Kidney (tissue), 14 donors: Measurements from ENCODE around the gene PROSER3. TPM values are rescaled to one million over a fixed set of nuclear protein-coding genes. Genes with fewer than 3 reads are reported as not detected.

Experiments used
- DNase-seq, 5 donors: peaks; one replicate each; pipeline ENCODE4 v3.0.0-alpha.2; 2013 to 2020
- FAIRE-seq: peaks from 2 replicates; lab custom pipeline; 2012; peaks lifted over from hg19 to GRCh38; lab: Jason Lieb, UNC
- H3K27ac ChIP-seq, 2 donors: one replicate each; pipeline ENCODE4 v1.7.0; 2013; ENCODE audit warnings: low read depth in 2 of 2, low read length in 2 of 2, inconsistent platforms in 1 of 2
- H3K27me3 ChIP-seq: one replicate; pipeline ENCODE4 v1.7.1; 2013; ENCODE audit warnings: low read length, inconsistent platforms; ENCODE audit not compliant: control insufficient read depth, insufficient read depth
- H3K36me3 ChIP-seq, 3 donors: one replicate each; pipeline versions ENCODE4 v1.7.0 to v1.7.1; 2013; ENCODE audit warnings: low read length in 3 of 3, control low read depth in 1 of 3, inconsistent platforms in 1 of 3; ENCODE audit not compliant: insufficient read depth in 3 of 3, control insufficient read depth in 2 of 3
- H3K4me1 ChIP-seq, 3 donors: one replicate each; pipeline versions ENCODE4 v1.7.0 to v1.7.1; 2013; ENCODE audit warnings: low read length in 3 of 3, inconsistent platforms in 1 of 3, low read depth in 1 of 3; ENCODE audit not compliant: control insufficient read depth in 2 of 3, insufficient read depth in 2 of 3
- H3K4me3 ChIP-seq, 3 donors: one replicate each; pipeline versions ENCODE4 v1.7.0 to v1.8.1; 2013; ENCODE audit warnings: low read length in 3 of 3, control low read depth in 1 of 3, inconsistent platforms in 1 of 3
- H3K9ac ChIP-seq, 3 donors: one replicate each; pipeline versions ENCODE4 v1.7.0 to v1.7.1; 2013; ENCODE audit warnings: low read length in 3 of 3, control low read depth in 1 of 3, inconsistent platforms in 1 of 3
- H3K9me3 ChIP-seq, 3 donors: one replicate each; pipeline versions ENCODE4 v1.7.0 to v1.7.1; 2013; ENCODE audit warnings: low read length in 3 of 3, control low read depth in 1 of 3, inconsistent platforms in 1 of 3; ENCODE audit not compliant: control insufficient read depth in 2 of 3, insufficient read depth in 1 of 3
- intact Hi-C: fragments of 100-400 bp; cut with DNase I; formaldehyde crosslinking; loops from one replicate; pipeline ENCODE4 v1.11.1; 2022
- polyA plus RNA-seq: library from polyadenylated mRNA; stranded (reverse); fragments of 350-450 nt; fragmentation: Illumina TruSeq; extraction: RNeasy Lipid Tissue Mini Kit (QIAGEN cat#74804); gene quantifications from one replicate; pipeline ENCODE4 v1.2.3, GENCODE V29; 2014; ENCODE audit warnings: low read depth, low replicate concordance; ENCODE audit not compliant: insufficient read depth
- total RNA-seq: library from RNA; stranded (reverse); fragmentation: NEBNext Ultra II Directional; extraction: Animal tissue kit (Norgen Biotek cat#: 25700); gene quantifications from one replicate; pipeline ENCODE4 v1.2.1, GENCODE V29; 2021
- TF ChIP-seq, protein P1 (sequence below): IDR thresholded peaks from 3 replicates; pipeline ENCODE4 v1.5.1; 2012; ENCODE audit warnings: mild to moderate bottlenecking, moderate library complexity, borderline replicate concordance; ENCODE audit not compliant: insufficient read depth; ENCODE audit errors: extremely low read depth
- donor health status: control.
- donor health status: control.
- donor health status: control.
- donor health status: control.
- donor health status: control.
- donor health status: DM: yes; HTN: yes; CAD: no.
- donor health status: Normal renal cell carcinoma (clear cell type).

Gene PROSER3
- total and polyA plus RNA-seq, 2 donors from 2014 or later, result 2.8 to 34.9 TPM

DNA sequence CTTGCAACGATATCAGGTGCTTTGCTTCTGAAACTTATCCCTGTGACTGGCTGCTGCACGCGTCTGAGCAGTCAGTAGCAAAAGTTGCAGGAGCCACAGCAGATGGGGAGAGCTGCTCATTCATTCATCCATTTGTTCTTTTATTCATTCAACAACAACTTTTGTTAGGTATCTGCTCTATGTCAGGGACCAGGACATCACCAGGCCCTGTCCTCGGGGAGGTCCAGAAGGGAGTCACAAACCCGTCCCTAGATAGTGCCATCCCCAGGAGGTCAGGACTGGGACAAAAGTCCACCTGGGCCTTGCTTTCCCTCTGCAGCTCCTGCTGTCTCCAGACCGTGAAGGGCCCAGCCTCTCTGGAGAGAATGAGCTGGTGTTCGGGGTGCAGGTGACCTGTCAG is 20.0 kb downstream of the PROSER3 start:
- FAIRE-seq (no peak), DNase-seq (no peak)
- Histone ChIP-seq H3K4me1 (peaks cover 0 to 4% (median 3%) of the 10 kb centered on the region in 3 donors), H3K36me3 (no peaks in the 10 kb centered on the region), H3K9ac (no peak overlapping the region), H3K4me3 (no peak overlapping the region), H3K27me3 (no peaks in the 10 kb centered on the region), H3K9me3 (no peaks in the 10 kb centered on the region), H3K27ac (no peak overlapping the region)
- TF ChIP-seq, protein P1, sequence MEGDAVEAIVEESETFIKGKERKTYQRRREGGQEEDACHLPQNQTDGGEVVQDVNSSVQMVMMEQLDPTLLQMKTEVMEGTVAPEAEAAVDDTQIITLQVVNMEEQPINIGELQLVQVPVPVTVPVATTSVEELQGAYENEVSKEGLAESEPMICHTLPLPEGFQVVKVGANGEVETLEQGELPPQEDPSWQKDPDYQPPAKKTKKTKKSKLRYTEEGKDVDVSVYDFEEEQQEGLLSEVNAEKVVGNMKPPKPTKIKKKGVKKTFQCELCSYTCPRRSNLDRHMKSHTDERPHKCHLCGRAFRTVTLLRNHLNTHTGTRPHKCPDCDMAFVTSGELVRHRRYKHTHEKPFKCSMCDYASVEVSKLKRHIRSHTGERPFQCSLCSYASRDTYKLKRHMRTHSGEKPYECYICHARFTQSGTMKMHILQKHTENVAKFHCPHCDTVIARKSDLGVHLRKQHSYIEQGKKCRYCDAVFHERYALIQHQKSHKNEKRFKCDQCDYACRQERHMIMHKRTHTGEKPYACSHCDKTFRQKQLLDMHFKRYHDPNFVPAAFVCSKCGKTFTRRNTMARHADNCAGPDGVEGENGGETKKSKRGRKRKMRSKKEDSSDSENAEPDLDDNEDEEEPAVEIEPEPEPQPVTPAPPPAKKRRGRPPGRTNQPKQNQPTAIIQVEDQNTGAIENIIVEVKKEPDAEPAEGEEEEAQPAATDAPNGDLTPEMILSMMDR, result no peak
- intact Hi-C loops, result no loop called here

DNA sequence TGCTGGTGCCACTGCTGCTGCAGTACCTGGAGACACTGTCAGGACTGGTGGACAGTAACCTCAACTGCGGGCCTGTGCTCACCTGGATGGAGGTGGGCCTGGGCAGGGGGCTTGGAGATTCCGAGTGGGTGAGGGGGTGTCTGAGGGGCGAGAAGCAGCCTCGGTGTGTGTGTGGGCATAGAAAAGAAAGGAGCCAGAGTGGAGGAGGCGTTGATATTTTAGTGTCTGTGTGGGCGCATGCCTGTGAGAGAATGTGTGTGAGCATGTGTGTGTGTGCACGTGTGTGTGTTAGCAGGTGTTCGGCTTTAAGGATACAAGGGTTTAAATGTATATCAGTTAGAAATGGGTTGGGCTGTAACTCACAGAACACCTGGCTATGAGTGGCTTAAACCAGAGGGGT is 21.1 kb downstream of the PROSER3 start:
- TF ChIP-seq, protein P1, result no peak
- Histone ChIP-seq H3K4me1 (peaks cover 0 to 4% (median 3%) of the 10 kb centered on the region in 3 donors), H3K9me3 (no peaks in the 10 kb centered on the region), H3K36me3 (no peaks in the 10 kb centered on the region), H3K27ac (no peak overlapping the region), H3K27me3 (no peaks in the 10 kb centered on the region), H3K4me3 (no peak overlapping the region), H3K9ac (no peak overlapping the region)
- intact Hi-C loops, result no loop called here
- FAIRE-seq (no peak), DNase-seq (no peak)

DNA sequence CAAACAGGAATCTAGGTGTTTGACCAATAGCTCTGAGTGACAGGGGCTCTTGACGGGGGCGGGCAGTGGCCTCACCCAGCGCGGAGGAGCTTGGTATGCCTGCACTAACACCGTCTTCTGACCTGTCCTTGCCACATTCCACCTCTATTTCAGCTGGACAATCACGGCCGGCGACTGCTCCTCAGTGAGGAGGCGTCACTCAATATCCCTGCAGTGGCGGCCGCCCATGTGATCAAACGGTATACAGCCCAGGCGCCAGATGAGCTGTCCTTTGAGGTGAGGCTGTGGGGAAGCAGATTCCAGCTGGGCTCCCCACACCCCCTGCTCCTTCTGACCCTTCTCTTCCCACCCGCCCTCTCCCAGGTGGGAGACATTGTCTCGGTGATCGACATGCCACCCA is 22.1 kb downstream of the PROSER3 start:
- Histone ChIP-seq H3K4me3 (no peak overlapping the region), H3K27ac (no peak overlapping the region), H3K36me3 (no peaks in the 10 kb centered on the region), H3K9ac (no peak overlapping the region), H3K4me1 (peaks cover 0 to 3% (median 0%) of the 10 kb centered on the region in 3 donors), H3K9me3 (no peaks in the 10 kb centered on the region), H3K27me3 (no peaks in the 10 kb centered on the region)
- TF ChIP-seq, protein P1, result no peak
- FAIRE-seq, result no peak
- intact Hi-C loops, result no loop called here
- DNase-seq, result no peak

DNA sequence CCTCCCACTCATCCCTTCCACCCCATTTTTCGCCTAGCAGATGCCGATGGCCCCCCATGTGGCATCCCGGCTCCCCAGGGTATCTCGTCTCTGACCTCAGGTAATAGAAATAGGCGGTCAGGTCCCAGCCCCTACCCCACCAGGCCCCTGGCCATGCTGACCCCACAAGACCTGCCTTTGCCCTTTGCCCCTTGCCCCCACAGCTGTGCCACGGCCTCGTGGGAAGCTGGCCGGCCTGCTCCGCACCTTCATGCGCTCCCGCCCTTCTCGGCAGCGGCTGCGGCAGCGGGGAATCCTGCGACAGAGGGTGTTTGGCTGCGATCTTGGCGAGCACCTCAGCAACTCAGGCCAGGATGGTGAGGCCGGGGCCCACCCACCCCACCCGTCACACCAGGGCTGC is 22.7 kb downstream of the PROSER3 start:
- no peaks in the 10 kb centered on the region for H3K27me3 ChIP-seq
- FAIRE-seq (no peak), DNase-seq (no peak)
- H3K4me3 ChIP-seq, result no peak overlapping the region
- no peak overlapping the region for H3K27ac ChIP-seq
- TF ChIP-seq, protein P1, result no peak
- intact Hi-C loops, result no loop called here
- no peaks in the 10 kb centered on the region for H3K9me3 ChIP-seq
- H3K36me3 ChIP-seq, result no peaks in the 10 kb centered on the region
- H3K9ac ChIP-seq, result no peak overlapping the region
- H3K4me1 ChIP-seq, result peaks cover 0 to 3% (median 0%) of the 10 kb centered on the region in 3 donors
